GM23338 (cell line): ENCODE results near the gene HOXA5. TPM values are rescaled to one million over a fixed set of nuclear protein-coding genes. Genes with fewer than 3 reads are reported as not detected.

Experiments used
- ATAC-seq: fragments of 200-7000 bp; cut with Tn5 transposase; 3 replicates; pipeline ENCODE4 v1.9.1; 2020
- DNase-seq: peaks from one replicate; pipeline ENCODE4 v3.0.0-alpha.2; 2015; ENCODE audit warnings: low spot score
- H2AFZ ChIP-seq: fragments of 200-600 bp; sonication (generic); 2 replicates; pipeline ENCODE4 v1.8.0; 2016; ENCODE audit warnings: antibody characterized with exemption, mild to moderate bottlenecking, moderate library complexity
- H3F3A ChIP-seq: fragments of 200-600 bp; sonication (generic); replicated peaks from 2 replicates; pipeline ENCODE4 v1.8.0; 2017; ENCODE audit warnings: antibody characterized with exemption, mixed run types, low read depth
- H3K27ac ChIP-seq: fragments of 200-600 bp; sonication (generic); 2 replicates; pipeline ENCODE4 v1.6.1; 2016; ENCODE audit warnings: low read depth
- H3K27me3 ChIP-seq: fragments of 200-600 bp; sonication (generic); 2 replicates; pipeline ENCODE4 v1.8.0; 2016; ENCODE audit warnings: mild to moderate bottlenecking, mixed run types, moderate library complexity; ENCODE audit not compliant: insufficient read depth
- H3K36me3 ChIP-seq: fragments of 200-600 bp; sonication (generic); 2 replicates; pipeline ENCODE4 v1.8.0; 2016; ENCODE audit warnings: mild to moderate bottlenecking; ENCODE audit not compliant: insufficient read depth
- H3K4me1 ChIP-seq: fragments of 200-600 bp; sonication (generic); 2 replicates; pipeline ENCODE4 v1.8.0; 2016; ENCODE audit warnings: mild to moderate bottlenecking, moderate library complexity; ENCODE audit not compliant: insufficient read depth
- H3K4me2 ChIP-seq: fragments of 200-600 bp; sonication (generic); 2 replicates; pipeline ENCODE4 v1.7.1; 2017; ENCODE audit warnings: mixed run types
- H3K4me3 ChIP-seq: fragments of 200-600 bp; sonication (generic); 2 replicates; pipeline ENCODE4 v1.6.1; 2016; ENCODE audit warnings: mixed run types
- H3K79me2 ChIP-seq: fragments of 200-600 bp; sonication (generic); replicated peaks from 2 replicates; pipeline ENCODE4 v1.8.0; 2017; ENCODE audit warnings: mild to moderate bottlenecking; ENCODE audit not compliant: insufficient read depth
- H3K9me2 ChIP-seq: fragments of 200-600 bp; sonication (generic); 2 replicates; pipeline ENCODE4 v1.8.0; 2017; ENCODE audit not compliant: insufficient read depth
- H4K20me1 ChIP-seq: fragments of 200-600 bp; sonication (generic); replicated peaks from 2 replicates; pipeline ENCODE4 v1.8.0; 2017; ENCODE audit warnings: mild to moderate bottlenecking; ENCODE audit not compliant: insufficient read depth
- H3K27ac Mint-ChIP-seq: 2 replicates; pipeline ENCODE4 v1.8.0; 2020; ENCODE audit warnings: inconsistent platforms, mild to moderate bottlenecking, moderate library complexity, mixed read lengths
- H3K27me3 Mint-ChIP-seq: 3 replicates; pipeline ENCODE4 v1.8.0; 2022; ENCODE audit warnings: low read depth, mild to moderate bottlenecking, moderate library complexity, mixed read lengths, inconsistent platforms; ENCODE audit not compliant: insufficient read depth, poor library complexity
- H3K36me3 Mint-ChIP-seq: 3 replicates; pipeline ENCODE4 v1.8.0; 2021; ENCODE audit warnings: low read depth, mild to moderate bottlenecking, inconsistent platforms, moderate library complexity, mixed read lengths
- H3K4me1 Mint-ChIP-seq: 3 replicates; pipeline ENCODE4 v1.8.0; 2020; ENCODE audit warnings: mild to moderate bottlenecking, inconsistent platforms, mixed read lengths
- H3K4me3 Mint-ChIP-seq: 3 replicates; pipeline ENCODE4 v1.8.0; 2021; ENCODE audit warnings: moderate library complexity, mild to moderate bottlenecking, inconsistent platforms, mixed read lengths
- H3K9me3 Mint-ChIP-seq: 3 replicates; pipeline ENCODE4 v1.8.0; 2020; ENCODE audit warnings: moderate library complexity, mild to moderate bottlenecking, inconsistent platforms, mixed read lengths
- EZH2 ChIP-seq: fragments of 200-600 bp; sonication (generic); IDR thresholded peaks from one replicate; pipeline ENCODE4 v1.8.0; 2017; ENCODE audit warnings: antibody characterized with exemption, mild to moderate bottlenecking, low read depth; ENCODE audit not compliant: unreplicated experiment
- EZH2phosphoT487 ChIP-seq: fragments of 200-600 bp; sonication (generic); IDR thresholded peaks from one replicate; pipeline ENCODE4 v1.8.1; 2018; ENCODE audit warnings: antibody characterized with exemption; ENCODE audit not compliant: unreplicated experiment
- REST ChIP-seq: IDR thresholded peaks from one replicate; pipeline ENCODE4 v1.6.1; 2018; ENCODE audit warnings: antibody characterized with exemption; ENCODE audit not compliant: unreplicated experiment
- ZNF331 ChIP-seq: fragments of 250-450 bp; sonication (Bioruptor Pico); IDR thresholded peaks from 2 replicates; pipeline ENCODE4 v1.5.0; 2020; ENCODE audit warnings: low read depth, mild to moderate bottlenecking, moderate library complexity
- polyA plus RNA-seq: library from polyadenylated mRNA; unstranded; fragments of >200 nt; fragmentation: Nextera tagmentation; extraction: Ambion mirVana; gene quantifications from 2 replicates; pipeline ENCODE4 v1.2.1, GENCODE V29; 2016
- total RNA-seq: library from RNA; depleted of rRNA; stranded (reverse); fragments of >200 nt; shearing (Covaris generic); gene quantifications from 2 replicates; pipeline ENCODE4 v1.2.3, GENCODE V29; 2014

HOXA5 gene
- total and polyA plus RNA-seq, 2 experiments from 2014 or later, result not detected

DNA sequence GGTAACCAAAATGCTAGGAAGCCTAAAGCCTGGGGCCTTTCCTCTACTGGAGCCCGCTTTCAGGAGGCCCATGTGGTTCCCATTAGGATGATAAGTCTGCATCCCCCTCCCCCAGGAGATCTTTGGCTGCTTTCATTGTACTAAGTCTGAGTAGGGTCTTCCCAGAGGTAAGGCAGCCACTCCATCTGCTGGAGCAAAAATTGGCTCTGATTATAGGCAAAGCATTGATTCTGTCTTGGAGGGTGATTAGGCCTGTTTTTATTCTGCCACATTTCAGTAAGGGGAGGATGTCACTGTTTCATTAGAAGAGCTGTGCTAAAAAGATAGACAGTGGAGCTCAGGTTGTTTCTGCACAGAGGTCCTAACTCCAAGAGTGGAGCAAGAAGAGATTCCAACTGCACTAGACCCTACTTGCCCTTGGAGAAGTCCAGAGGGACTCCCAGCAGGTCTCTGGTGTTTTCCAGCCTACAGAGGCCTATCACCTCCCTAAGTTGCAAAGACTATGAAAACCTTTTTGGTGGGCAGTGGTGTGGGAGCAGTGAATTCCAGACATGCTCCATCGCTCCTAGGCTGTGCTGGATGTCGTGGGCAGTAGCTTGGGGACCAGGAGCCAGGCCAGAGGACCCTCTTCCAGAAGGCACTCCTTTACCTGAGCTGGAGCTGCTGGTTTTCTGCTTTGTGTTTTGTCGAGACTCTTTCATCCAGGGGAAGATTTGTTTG, 33.9 kb downstream of the HOXA5 start:
- peaks cover 97% of the 10 kb centered on the region for H3K27me3 ChIP-seq

DNA sequence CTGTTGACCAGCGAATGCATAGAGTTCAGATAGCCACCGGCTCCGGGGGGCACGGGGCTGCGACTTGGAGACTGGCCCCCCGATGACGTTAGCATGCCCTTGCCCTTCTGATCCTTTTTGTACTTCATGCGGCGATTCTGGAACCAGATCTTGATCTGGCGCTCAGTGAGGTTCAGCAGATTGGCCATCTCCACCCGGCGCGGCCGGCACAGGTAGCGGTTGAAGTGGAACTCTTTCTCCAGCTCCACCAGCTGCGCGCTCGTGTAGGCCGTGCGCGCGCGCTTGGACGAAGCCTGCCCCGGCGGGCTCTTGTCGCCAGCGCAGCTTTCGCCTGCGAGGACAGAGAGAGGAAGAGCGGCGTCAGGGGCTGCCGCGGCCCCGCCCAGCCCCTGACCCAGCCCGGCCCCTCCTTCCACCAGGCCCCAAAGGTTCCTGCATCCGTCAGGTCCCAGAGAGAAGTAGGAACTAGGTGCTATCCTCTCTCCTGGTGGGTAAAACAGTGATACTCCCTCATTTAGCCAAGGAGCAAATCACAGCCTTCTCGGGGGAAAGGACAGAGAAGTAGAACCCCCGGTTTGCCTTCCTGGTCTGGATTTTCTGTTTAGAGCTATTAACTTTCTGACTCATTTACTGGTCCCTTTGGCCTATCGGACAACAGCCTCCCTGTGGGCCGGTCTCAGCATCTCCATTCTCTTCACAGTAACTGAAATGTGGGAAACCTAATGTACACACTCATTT, 34.9 kb downstream of the HOXA5 start:
- Histone ChIP-seq H3F3A (peaks cover 52% of the 10 kb centered on the region), H3K4me3 (peak overlapping the region; percentile 49), H3K79me2 (no peaks in the 10 kb centered on the region), H3K36me3 (no peaks in the 10 kb centered on the region), H3K27me3 (peaks cover 100% of the 10 kb centered on the region), H3K27ac (no peak overlapping the region), H2AFZ (no peak overlapping the region), H3K4me1 (peaks cover 32% of the 10 kb centered on the region), H3K4me2 (peak overlapping the region; percentile 75), H4K20me1 (peaks cover 78% of the 10 kb centered on the region), H3K9me2 (no peaks in the 10 kb centered on the region)
- Mint-ChIP-seq H3K27me3 (peaks cover 99% of the 10 kb centered on the region), H3K27ac (no peak overlapping the region), H3K9me3 (peaks cover 11% of the 10 kb centered on the region; the same call in 2 of the 3 replicates), H3K4me3 (peak overlapping the region; percentile 65), H3K4me1 (peaks cover 21% of the 10 kb centered on the region), H3K36me3 (no peaks in the 10 kb centered on the region; the same call in 2 of the 3 replicates)
- no peak for TF ChIP-seq REST
- TF ChIP-seq EZH2phosphoT487, result peak; percentile 86
- peak; percentile 75 for TF ChIP-seq EZH2
- peak; percentile 82 for DNase-seq
- ATAC-seq, result peak; percentile 51

More for the DNA sequence above, 33.9 kb downstream of the HOXA5 start:
- DNase-seq, result no peak
- Histone ChIP-seq H3K4me1 (peaks cover 36% of the 10 kb centered on the region), H3K9me2 (no peaks in the 10 kb centered on the region), H3K4me2 (peak overlapping the region; percentile 66; the same call in 1 of the 2 replicates), H3K36me3 (no peaks in the 10 kb centered on the region), H3K4me3 (no peak overlapping the region), H4K20me1 (peaks cover 73% of the 10 kb centered on the region), H3K27ac (no peak overlapping the region), H3F3A (peaks cover 48% of the 10 kb centered on the region), H2AFZ (no peak overlapping the region), H3K79me2 (no peaks in the 10 kb centered on the region)
- no peak for ATAC-seq
- peaks cover 11% of the 10 kb centered on the region; the same call in 2 of the 3 replicates for H3K9me3 Mint-ChIP-seq
- H3K4me1 Mint-ChIP-seq, result peaks cover 26% of the 10 kb centered on the region
- TF ChIP-seq ZNF331 (CRISPR knock-in tag) (no peak), EZH2 (peak; percentile 85)
- no peak overlapping the region for H3K27ac Mint-ChIP-seq
- peak overlapping the region; percentile 50 for H3K4me3 Mint-ChIP-seq
- peaks cover 95% of the 10 kb centered on the region for H3K27me3 Mint-ChIP-seq
- H3K36me3 Mint-ChIP-seq, result no peaks in the 10 kb centered on the region; the same call in 2 of the 3 replicates
